GM23338 (cell line): ENCODE measurements around the gene ZNF280C. TPM values are rescaled to one million over a fixed set of nuclear protein-coding genes. Genes with fewer than 3 reads are reported as not detected.

Source experiments
- ATAC-seq: fragments of 200-7000 bp; cut with Tn5 transposase; 3 replicates; pipeline ENCODE4 v1.9.1; 2020
- DNase-seq: peaks from one replicate; pipeline ENCODE4 v3.0.0-alpha.2; 2015; ENCODE audit warnings: low spot score
- H2AFZ ChIP-seq: fragments of 200-600 bp; sonication (generic); 2 replicates; pipeline ENCODE4 v1.8.0; 2016; ENCODE audit warnings: antibody characterized with exemption, mild to moderate bottlenecking, moderate library complexity
- H3F3A ChIP-seq: fragments of 200-600 bp; sonication (generic); replicated peaks from 2 replicates; pipeline ENCODE4 v1.8.0; 2017; ENCODE audit warnings: antibody characterized with exemption, mixed run types, low read depth
- H3K27ac ChIP-seq: fragments of 200-600 bp; sonication (generic); 2 replicates; pipeline ENCODE4 v1.6.1; 2016; ENCODE audit warnings: low read depth
- H3K27me3 ChIP-seq: fragments of 200-600 bp; sonication (generic); 2 replicates; pipeline ENCODE4 v1.8.0; 2016; ENCODE audit warnings: mild to moderate bottlenecking, mixed run types, moderate library complexity; ENCODE audit not compliant: insufficient read depth
- H3K36me3 ChIP-seq: fragments of 200-600 bp; sonication (generic); 2 replicates; pipeline ENCODE4 v1.8.0; 2016; ENCODE audit warnings: mild to moderate bottlenecking; ENCODE audit not compliant: insufficient read depth
- H3K4me1 ChIP-seq: fragments of 200-600 bp; sonication (generic); 2 replicates; pipeline ENCODE4 v1.8.0; 2016; ENCODE audit warnings: mild to moderate bottlenecking, moderate library complexity; ENCODE audit not compliant: insufficient read depth
- H3K4me2 ChIP-seq: fragments of 200-600 bp; sonication (generic); 2 replicates; pipeline ENCODE4 v1.7.1; 2017; ENCODE audit warnings: mixed run types
- H3K4me3 ChIP-seq: fragments of 200-600 bp; sonication (generic); 2 replicates; pipeline ENCODE4 v1.6.1; 2016; ENCODE audit warnings: mixed run types
- H3K79me2 ChIP-seq: fragments of 200-600 bp; sonication (generic); replicated peaks from 2 replicates; pipeline ENCODE4 v1.8.0; 2017; ENCODE audit warnings: mild to moderate bottlenecking; ENCODE audit not compliant: insufficient read depth
- H3K9me2 ChIP-seq: fragments of 200-600 bp; sonication (generic); 2 replicates; pipeline ENCODE4 v1.8.0; 2017; ENCODE audit not compliant: insufficient read depth
- H4K20me1 ChIP-seq: fragments of 200-600 bp; sonication (generic); replicated peaks from 2 replicates; pipeline ENCODE4 v1.8.0; 2017; ENCODE audit warnings: mild to moderate bottlenecking; ENCODE audit not compliant: insufficient read depth
- H3K27ac Mint-ChIP-seq: 2 replicates; pipeline ENCODE4 v1.8.0; 2020; ENCODE audit warnings: inconsistent platforms, mild to moderate bottlenecking, moderate library complexity, mixed read lengths
- H3K27me3 Mint-ChIP-seq: 3 replicates; pipeline ENCODE4 v1.8.0; 2022; ENCODE audit warnings: low read depth, mild to moderate bottlenecking, moderate library complexity, mixed read lengths, inconsistent platforms; ENCODE audit not compliant: insufficient read depth, poor library complexity
- H3K36me3 Mint-ChIP-seq: 3 replicates; pipeline ENCODE4 v1.8.0; 2021; ENCODE audit warnings: low read depth, mild to moderate bottlenecking, inconsistent platforms, moderate library complexity, mixed read lengths
- H3K4me1 Mint-ChIP-seq: 3 replicates; pipeline ENCODE4 v1.8.0; 2020; ENCODE audit warnings: mild to moderate bottlenecking, inconsistent platforms, mixed read lengths
- H3K4me3 Mint-ChIP-seq: 3 replicates; pipeline ENCODE4 v1.8.0; 2021; ENCODE audit warnings: moderate library complexity, mild to moderate bottlenecking, inconsistent platforms, mixed read lengths
- H3K9me3 Mint-ChIP-seq: 3 replicates; pipeline ENCODE4 v1.8.0; 2020; ENCODE audit warnings: moderate library complexity, mild to moderate bottlenecking, inconsistent platforms, mixed read lengths
- CREB1 ChIP-seq: fragments of 250-450 bp; sonication (Bioruptor Pico); IDR thresholded peaks from 2 replicates; pipeline ENCODE4 v1.5.0; 2020; ENCODE audit warnings: low read depth, mild to moderate bottlenecking, moderate library complexity
- EZH2 ChIP-seq: fragments of 200-600 bp; sonication (generic); IDR thresholded peaks from one replicate; pipeline ENCODE4 v1.8.0; 2017; ENCODE audit warnings: antibody characterized with exemption, mild to moderate bottlenecking, low read depth; ENCODE audit not compliant: unreplicated experiment
- EZH2phosphoT487 ChIP-seq: fragments of 200-600 bp; sonication (generic); IDR thresholded peaks from one replicate; pipeline ENCODE4 v1.8.1; 2018; ENCODE audit warnings: antibody characterized with exemption; ENCODE audit not compliant: unreplicated experiment
- JUNB ChIP-seq: IDR thresholded peaks from one replicate; pipeline ENCODE4 v1.6.1; 2016; ENCODE audit warnings: antibody characterized with exemption; ENCODE audit not compliant: unreplicated experiment
- NANOG ChIP-seq: IDR thresholded peaks from 2 replicates; pipeline ENCODE4 v1.6.1; 2016; ENCODE audit warnings: antibody characterized with exemption, borderline replicate concordance
- POLR2AphosphoS5 ChIP-seq: IDR thresholded peaks from 2 replicates; pipeline ENCODE4 v1.6.1; 2016; ENCODE audit warnings: antibody characterized with exemption, low read depth
- STAT1 ChIP-seq: IDR thresholded peaks from one replicate; pipeline ENCODE4 v1.6.1; 2016; ENCODE audit warnings: antibody characterized with exemption; ENCODE audit not compliant: unreplicated experiment
- ZNF114 ChIP-seq: fragments of 250-450 bp; sonication (Bioruptor Pico); IDR thresholded peaks from 2 replicates; pipeline ENCODE4 v1.5.0; 2020; ENCODE audit warnings: mild to moderate bottlenecking, moderate library complexity
- ZNF331 ChIP-seq: fragments of 250-450 bp; sonication (Bioruptor Pico); IDR thresholded peaks from 2 replicates; pipeline ENCODE4 v1.5.0; 2020; ENCODE audit warnings: low read depth, mild to moderate bottlenecking, moderate library complexity
- polyA plus RNA-seq: library from polyadenylated mRNA; unstranded; fragments of >200 nt; fragmentation: Nextera tagmentation; extraction: Ambion mirVana; gene quantifications from 2 replicates; pipeline ENCODE4 v1.2.1, GENCODE V29; 2016
- total RNA-seq: library from RNA; depleted of rRNA; stranded (reverse); fragments of >200 nt; shearing (Covaris generic); gene quantifications from 2 replicates; pipeline ENCODE4 v1.2.3, GENCODE V29; 2014
- TF ChIP-seq, protein P1 (sequence below): fragments of 250-450 bp; sonication (Bioruptor Pico); IDR thresholded peaks from 2 replicates; pipeline ENCODE4 v1.5.0; 2020; ENCODE audit warnings: mild to moderate bottlenecking, moderate library complexity
- TF ChIP-seq, protein P2 (sequence below), 2 experiments: fragments of 200-600 bp in 1 of 2; sonication (generic) in 1 of 2; conservative IDR thresholded peaks; 2 replicates each; pipeline versions ENCODE4 v1.5.1 to v1.6.1; 2016 to 2017; ENCODE audit warnings: antibody characterized with exemption in 2 of 2, low read depth in 2 of 2, mild to moderate bottlenecking in 2 of 2, moderate library complexity in 1 of 2
- TF ChIP-seq, protein P3 (sequence below): IDR thresholded peaks from 2 replicates; pipeline ENCODE4 v1.6.1; 2016; ENCODE audit warnings: antibody characterized with exemption
- TF ChIP-seq, protein P4 (sequence below): IDR thresholded peaks from one replicate; pipeline ENCODE4 v1.6.1; 2018; ENCODE audit warnings: antibody characterized with exemption; ENCODE audit not compliant: unreplicated experiment

The ZNF280C gene
- total and polyA plus RNA-seq, 2 experiments from 2014 or later: 7.9 to 14.4 TPM

DNA sequence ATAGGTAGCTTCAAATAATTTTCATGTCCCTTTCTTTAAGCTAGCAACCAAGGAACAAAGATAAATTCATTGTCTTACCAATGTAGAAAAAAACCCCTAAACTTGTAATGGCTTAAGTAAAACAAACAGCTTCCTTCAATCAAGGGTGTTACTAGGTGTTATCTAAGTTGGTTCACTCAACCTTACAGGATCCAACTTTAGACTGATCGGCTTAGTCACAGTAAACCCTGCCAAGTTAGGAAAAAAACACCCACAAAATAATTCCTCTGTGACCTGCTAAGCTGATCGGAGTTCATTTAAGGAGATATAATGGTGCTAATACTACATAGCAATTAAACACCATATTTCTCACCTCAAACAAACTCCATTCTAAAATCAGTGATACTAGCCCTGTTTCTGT is 113.1 kb downstream of the ZNF280C start:
- Histone ChIP-seq H3K27me3 (no peaks in the 10 kb centered on the region), H3K4me3 (no peak overlapping the region), H3K4me1 (no peaks in the 10 kb centered on the region), H4K20me1 (no peaks in the 10 kb centered on the region; the same call in 1 of the 2 replicates), H3K36me3 (no peaks in the 10 kb centered on the region), H3K27ac (no peak overlapping the region), H3K79me2 (peaks cover 5% of the 10 kb centered on the region; the same call in 1 of the 2 replicates), H3K9me2 (no peaks in the 10 kb centered on the region), H3K4me2 (no peak overlapping the region), H2AFZ (no peak overlapping the region), H3F3A (no peaks in the 10 kb centered on the region)
- Mint-ChIP-seq H3K4me3 (no peak overlapping the region), H3K27ac (no peak overlapping the region), H3K27me3 (no peaks in the 10 kb centered on the region), H3K36me3 (no peaks in the 10 kb centered on the region; the same call in 2 of the 3 replicates), H3K9me3 (no peaks in the 10 kb centered on the region), H3K4me1 (no peaks in the 10 kb centered on the region)
- DNase-seq (no peak), ATAC-seq (no peak)
- no peak for TF ChIP-seq ZNF114 (CRISPR knock-in tag)
- TF ChIP-seq CREB1 (CRISPR knock-in tag): no peak
- TF ChIP-seq, protein P1, sequence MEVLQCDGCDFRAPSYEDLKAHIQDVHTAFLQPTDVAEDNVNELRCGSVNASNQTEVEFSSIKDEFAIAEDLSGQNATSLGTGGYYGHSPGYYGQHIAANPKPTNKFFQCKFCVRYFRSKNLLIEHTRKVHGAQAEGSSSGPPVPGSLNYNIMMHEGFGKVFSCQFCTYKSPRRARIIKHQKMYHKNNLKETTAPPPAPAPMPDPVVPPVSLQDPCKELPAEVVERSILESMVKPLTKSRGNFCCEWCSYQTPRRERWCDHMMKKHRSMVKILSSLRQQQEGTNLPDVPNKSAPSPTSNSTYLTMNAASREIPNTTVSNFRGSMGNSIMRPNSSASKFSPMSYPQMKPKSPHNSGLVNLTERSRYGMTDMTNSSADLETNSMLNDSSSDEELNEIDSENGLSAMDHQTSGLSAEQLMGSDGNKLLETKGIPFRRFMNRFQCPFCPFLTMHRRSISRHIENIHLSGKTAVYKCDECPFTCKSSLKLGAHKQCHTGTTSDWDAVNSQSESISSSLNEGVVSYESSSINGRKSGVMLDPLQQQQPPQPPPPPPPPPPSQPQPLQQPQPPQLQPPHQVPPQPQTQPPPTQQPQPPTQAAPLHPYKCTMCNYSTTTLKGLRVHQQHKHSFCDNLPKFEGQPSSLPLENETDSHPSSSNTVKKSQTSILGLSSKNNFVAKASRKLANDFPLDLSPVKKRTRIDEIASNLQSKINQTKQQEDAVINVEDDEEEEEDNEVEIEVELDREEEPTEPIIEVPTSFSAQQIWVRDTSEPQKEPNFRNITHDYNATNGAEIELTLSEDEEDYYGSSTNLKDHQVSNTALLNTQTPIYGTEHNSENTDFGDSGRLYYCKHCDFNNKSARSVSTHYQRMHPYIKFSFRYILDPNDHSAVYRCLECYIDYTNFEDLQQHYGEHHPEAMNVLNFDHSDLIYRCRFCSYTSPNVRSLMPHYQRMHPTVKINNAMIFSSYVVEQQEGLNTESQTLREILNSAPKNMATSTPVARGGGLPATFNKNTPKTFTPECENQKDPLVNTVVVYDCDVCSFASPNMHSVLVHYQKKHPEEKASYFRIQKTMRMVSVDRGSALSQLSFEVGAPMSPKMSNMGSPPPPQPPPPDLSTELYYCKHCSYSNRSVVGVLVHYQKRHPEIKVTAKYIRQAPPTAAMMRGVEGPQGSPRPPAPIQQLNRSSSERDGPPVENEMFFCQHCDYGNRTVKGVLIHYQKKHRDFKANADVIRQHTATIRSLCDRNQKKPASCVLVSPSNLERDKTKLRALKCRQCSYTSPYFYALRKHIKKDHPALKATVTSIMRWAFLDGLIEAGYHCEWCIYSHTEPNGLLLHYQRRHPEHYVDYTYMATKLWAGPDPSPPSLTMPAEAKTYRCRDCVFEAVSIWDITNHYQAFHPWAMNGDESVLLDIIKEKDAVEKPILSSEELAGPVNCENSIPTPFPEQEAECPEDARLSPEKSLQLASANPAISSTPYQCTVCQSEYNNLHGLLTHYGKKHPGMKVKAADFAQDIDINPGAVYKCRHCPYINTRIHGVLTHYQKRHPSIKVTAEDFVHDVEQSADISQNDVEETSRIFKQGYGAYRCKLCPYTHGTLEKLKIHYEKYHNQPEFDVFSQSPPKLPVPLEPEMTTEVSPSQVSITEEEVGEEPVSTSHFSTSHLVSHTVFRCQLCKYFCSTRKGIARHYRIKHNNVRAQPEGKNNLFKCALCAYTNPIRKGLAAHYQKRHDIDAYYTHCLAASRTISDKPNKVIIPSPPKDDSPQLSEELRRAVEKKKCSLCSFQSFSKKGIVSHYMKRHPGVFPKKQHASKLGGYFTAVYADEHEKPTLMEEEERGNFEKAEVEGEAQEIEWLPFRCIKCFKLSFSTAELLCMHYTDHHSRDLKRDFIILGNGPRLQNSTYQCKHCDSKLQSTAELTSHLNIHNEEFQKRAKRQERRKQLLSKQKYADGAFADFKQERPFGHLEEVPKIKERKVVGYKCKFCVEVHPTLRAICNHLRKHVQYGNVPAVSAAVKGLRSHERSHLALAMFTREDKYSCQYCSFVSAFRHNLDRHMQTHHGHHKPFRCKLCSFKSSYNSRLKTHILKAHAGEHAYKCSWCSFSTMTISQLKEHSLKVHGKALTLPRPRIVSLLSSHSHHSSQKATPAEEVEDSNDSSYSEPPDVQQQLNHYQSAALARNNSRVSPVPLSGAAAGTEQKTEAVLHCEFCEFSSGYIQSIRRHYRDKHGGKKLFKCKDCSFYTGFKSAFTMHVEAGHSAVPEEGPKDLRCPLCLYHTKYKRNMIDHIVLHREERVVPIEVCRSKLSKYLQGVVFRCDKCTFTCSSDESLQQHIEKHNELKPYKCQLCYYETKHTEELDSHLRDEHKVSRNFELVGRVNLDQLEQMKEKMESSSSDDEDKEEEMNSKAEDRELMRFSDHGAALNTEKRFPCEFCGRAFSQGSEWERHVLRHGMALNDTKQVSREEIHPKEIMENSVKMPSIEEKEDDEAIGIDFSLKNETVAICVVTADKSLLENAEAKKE (CRISPR knock-in tag): no peak
- TF ChIP-seq POLR2AphosphoS5: no peak
- TF ChIP-seq, protein P2, sequence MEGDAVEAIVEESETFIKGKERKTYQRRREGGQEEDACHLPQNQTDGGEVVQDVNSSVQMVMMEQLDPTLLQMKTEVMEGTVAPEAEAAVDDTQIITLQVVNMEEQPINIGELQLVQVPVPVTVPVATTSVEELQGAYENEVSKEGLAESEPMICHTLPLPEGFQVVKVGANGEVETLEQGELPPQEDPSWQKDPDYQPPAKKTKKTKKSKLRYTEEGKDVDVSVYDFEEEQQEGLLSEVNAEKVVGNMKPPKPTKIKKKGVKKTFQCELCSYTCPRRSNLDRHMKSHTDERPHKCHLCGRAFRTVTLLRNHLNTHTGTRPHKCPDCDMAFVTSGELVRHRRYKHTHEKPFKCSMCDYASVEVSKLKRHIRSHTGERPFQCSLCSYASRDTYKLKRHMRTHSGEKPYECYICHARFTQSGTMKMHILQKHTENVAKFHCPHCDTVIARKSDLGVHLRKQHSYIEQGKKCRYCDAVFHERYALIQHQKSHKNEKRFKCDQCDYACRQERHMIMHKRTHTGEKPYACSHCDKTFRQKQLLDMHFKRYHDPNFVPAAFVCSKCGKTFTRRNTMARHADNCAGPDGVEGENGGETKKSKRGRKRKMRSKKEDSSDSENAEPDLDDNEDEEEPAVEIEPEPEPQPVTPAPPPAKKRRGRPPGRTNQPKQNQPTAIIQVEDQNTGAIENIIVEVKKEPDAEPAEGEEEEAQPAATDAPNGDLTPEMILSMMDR (conservative IDR thresholded peaks at IDR 0.05; ENCODE audit: low read depth in 2 of 2): no peak
- no peak for TF ChIP-seq STAT1
- no peak for TF ChIP-seq EZH2
- TF ChIP-seq ZNF331 (CRISPR knock-in tag): no peak
- TF ChIP-seq, protein P3, sequence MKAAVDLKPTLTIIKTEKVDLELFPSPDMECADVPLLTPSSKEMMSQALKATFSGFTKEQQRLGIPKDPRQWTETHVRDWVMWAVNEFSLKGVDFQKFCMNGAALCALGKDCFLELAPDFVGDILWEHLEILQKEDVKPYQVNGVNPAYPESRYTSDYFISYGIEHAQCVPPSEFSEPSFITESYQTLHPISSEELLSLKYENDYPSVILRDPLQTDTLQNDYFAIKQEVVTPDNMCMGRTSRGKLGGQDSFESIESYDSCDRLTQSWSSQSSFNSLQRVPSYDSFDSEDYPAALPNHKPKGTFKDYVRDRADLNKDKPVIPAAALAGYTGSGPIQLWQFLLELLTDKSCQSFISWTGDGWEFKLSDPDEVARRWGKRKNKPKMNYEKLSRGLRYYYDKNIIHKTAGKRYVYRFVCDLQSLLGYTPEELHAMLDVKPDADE: no peak
- TF ChIP-seq NANOG: no peak
- no peak for TF ChIP-seq EZH2phosphoT487
- no peak for TF ChIP-seq JUNB
- TF ChIP-seq, protein P4, sequence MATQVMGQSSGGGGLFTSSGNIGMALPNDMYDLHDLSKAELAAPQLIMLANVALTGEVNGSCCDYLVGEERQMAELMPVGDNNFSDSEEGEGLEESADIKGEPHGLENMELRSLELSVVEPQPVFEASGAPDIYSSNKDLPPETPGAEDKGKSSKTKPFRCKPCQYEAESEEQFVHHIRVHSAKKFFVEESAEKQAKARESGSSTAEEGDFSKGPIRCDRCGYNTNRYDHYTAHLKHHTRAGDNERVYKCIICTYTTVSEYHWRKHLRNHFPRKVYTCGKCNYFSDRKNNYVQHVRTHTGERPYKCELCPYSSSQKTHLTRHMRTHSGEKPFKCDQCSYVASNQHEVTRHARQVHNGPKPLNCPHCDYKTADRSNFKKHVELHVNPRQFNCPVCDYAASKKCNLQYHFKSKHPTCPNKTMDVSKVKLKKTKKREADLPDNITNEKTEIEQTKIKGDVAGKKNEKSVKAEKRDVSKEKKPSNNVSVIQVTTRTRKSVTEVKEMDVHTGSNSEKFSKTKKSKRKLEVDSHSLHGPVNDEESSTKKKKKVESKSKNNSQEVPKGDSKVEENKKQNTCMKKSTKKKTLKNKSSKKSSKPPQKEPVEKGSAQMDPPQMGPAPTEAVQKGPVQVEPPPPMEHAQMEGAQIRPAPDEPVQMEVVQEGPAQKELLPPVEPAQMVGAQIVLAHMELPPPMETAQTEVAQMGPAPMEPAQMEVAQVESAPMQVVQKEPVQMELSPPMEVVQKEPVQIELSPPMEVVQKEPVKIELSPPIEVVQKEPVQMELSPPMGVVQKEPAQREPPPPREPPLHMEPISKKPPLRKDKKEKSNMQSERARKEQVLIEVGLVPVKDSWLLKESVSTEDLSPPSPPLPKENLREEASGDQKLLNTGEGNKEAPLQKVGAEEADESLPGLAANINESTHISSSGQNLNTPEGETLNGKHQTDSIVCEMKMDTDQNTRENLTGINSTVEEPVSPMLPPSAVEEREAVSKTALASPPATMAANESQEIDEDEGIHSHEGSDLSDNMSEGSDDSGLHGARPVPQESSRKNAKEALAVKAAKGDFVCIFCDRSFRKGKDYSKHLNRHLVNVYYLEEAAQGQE: no peak
